ENCODE measurements around the gene RIMS1. TPM values are rescaled to one million over a fixed set of nuclear protein-coding genes. Genes with fewer than 3 reads are reported as not detected.

Gene RIMS1
- total and polyA plus RNA-seq, 4 donors, result 0.14 to 5.7 (median 1.6) TPM

- TF ChIP-seq, protein P1, sequence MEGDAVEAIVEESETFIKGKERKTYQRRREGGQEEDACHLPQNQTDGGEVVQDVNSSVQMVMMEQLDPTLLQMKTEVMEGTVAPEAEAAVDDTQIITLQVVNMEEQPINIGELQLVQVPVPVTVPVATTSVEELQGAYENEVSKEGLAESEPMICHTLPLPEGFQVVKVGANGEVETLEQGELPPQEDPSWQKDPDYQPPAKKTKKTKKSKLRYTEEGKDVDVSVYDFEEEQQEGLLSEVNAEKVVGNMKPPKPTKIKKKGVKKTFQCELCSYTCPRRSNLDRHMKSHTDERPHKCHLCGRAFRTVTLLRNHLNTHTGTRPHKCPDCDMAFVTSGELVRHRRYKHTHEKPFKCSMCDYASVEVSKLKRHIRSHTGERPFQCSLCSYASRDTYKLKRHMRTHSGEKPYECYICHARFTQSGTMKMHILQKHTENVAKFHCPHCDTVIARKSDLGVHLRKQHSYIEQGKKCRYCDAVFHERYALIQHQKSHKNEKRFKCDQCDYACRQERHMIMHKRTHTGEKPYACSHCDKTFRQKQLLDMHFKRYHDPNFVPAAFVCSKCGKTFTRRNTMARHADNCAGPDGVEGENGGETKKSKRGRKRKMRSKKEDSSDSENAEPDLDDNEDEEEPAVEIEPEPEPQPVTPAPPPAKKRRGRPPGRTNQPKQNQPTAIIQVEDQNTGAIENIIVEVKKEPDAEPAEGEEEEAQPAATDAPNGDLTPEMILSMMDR (IDR thresholded peaks at IDR 0.05; ENCODE audit: control extremely low read depth, extremely low read depth), result no peak
- Histone ChIP-seq H3K9me3 (ENCODE audit: control insufficient read depth in 4 of 4, insufficient read depth in 3 of 4, low read length in 3 of 4) (no peaks in the 10 kb centered on the region), H3K27ac (ENCODE audit: low read depth in 1 of 2, low read length in 1 of 2) (no peak overlapping the region), H3K36me3 (ENCODE audit: control insufficient read depth in 4 of 4, insufficient read depth in 4 of 4, low read length in 4 of 4) (no peaks in the 10 kb centered on the region), H3K27me3 (ENCODE audit: control insufficient read depth in 3 of 3, insufficient read depth in 3 of 3, low read length in 2 of 3) (peaks cover 0 to 17% (median 7%) of the 10 kb centered on the region in 3 donors), H3K4me1 (ENCODE audit: control insufficient read depth in 5 of 5, insufficient read depth in 5 of 5, low read length in 5 of 5) (peaks cover 0 to 6% (median 5%) of the 10 kb centered on the region in 5 donors), H3K4me3 (no peak overlapping the region), H3K9ac (ENCODE audit: insufficient read depth in 1 of 2, low read length in 2 of 2) (no peak overlapping the region)
- ATAC-seq (ENCODE audit: insufficient read depth, low FRiP score) (no peak), DNase-seq (no peak)
- 90 to 93% methylated on average over 2 of the region's 2 CpGs for WGBS, 2 donors
Observed at GRCh38 chr6:71887744-71888230, 1.4 kb downstream of the RIMS1 start.

DNA sequence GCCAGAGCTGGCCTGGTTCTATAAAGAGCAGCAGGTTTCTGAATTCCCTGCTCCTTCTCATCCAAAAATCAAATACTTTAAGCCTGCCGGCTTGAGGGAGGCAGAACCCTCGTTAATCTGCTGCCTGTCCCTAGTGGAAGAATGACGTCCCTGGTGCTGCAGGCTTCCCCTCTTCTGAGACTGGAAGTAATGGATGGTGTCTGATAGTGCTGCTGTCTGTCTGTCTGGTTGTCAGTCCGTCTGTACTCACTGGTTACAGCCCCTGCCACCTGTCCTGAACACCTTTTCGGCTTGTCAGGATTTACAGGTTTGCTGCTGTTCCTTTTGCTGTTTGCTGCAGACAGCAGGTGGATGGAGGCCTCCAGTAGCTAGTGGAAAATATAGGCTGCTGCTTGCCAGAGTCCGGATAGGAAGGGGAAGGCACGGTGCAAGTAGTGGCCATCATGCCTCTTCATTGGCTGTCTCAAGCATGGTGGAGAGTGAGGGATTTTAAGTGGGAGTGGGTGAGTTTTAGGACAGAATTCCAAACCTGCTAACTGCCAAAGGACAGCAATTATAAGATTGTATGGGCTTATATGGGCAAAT is 2.5 kb downstream of the RIMS1 start:
- H3K4me1 ChIP-seq (ENCODE audit: control insufficient read depth in 5 of 5, insufficient read depth in 5 of 5, low read length in 5 of 5), result peaks cover 0 to 6% (median 5%) of the 10 kb centered on the region in 5 donors
- H3K9me3 ChIP-seq (ENCODE audit: control insufficient read depth in 4 of 4, insufficient read depth in 3 of 4, low read length in 3 of 4), result no peaks in the 10 kb centered on the region
- no peaks in the 10 kb centered on the region for H3K36me3 ChIP-seq (ENCODE audit: control insufficient read depth in 4 of 4, insufficient read depth in 4 of 4, low read length in 4 of 4)
- H3K9ac ChIP-seq (ENCODE audit: insufficient read depth in 1 of 2, low read length in 2 of 2), result no peak overlapping the region
- no peak for ATAC-seq (ENCODE audit: insufficient read depth, low FRiP score)
- TF ChIP-seq, protein P1 (IDR thresholded peaks at IDR 0.05; ENCODE audit: control extremely low read depth, extremely low read depth), result no peak
- 64 to 76% methylated on average over 7 of the region's 7 CpGs for WGBS, 2 donors
- no peak for DNase-seq
- no peak overlapping the region for H3K4me3 ChIP-seq
- H3K27me3 ChIP-seq (ENCODE audit: control insufficient read depth in 3 of 3, insufficient read depth in 3 of 3, low read length in 2 of 3), result peaks cover 0 to 14% (median 7%) of the 10 kb centered on the region in 3 donors
- H3K27ac ChIP-seq (ENCODE audit: low read depth in 1 of 2, low read length in 1 of 2), result no peak overlapping the region

DNA sequence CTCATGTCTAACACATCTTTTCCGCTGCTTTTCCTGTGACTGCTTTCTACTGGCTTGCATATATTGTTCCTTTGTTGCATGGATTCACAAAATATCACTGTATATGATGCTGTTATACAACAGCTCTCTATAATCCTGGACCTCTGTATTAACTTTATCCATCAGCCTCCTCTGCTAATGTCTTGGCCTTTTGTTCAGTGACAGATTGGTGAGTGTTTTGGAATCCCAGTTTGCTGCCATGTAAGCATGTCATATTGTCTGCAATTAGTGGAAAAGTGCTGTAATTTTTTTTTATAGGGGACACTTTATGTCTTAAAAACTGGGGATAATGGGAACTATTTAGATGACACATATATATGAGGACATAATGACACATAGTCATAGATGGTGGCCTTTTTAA is 3.0 kb downstream of the RIMS1 start:
- 93 to 96% methylated on average over 1 of the region's 1 CpG for WGBS, 2 donors
- DNase-seq (no peak), ATAC-seq (ENCODE audit: insufficient read depth, low FRiP score) (no peak)
- Histone ChIP-seq H3K27me3 (ENCODE audit: control insufficient read depth in 3 of 3, insufficient read depth in 3 of 3, low read length in 2 of 3) (peaks cover 0 to 11% (median 7%) of the 10 kb centered on the region in 3 donors), H3K27ac (ENCODE audit: low read depth in 1 of 2, low read length in 1 of 2) (no peak overlapping the region), H3K9ac (ENCODE audit: insufficient read depth in 1 of 2, low read length in 2 of 2) (no peak overlapping the region), H3K4me1 (ENCODE audit: control insufficient read depth in 5 of 5, insufficient read depth in 5 of 5, low read length in 5 of 5) (peaks cover 0 to 6% (median 5%) of the 10 kb centered on the region in 5 donors), H3K4me3 (no peak overlapping the region), H3K9me3 (ENCODE audit: control insufficient read depth in 4 of 4, insufficient read depth in 3 of 4, low read length in 3 of 4) (no peaks in the 10 kb centered on the region), H3K36me3 (ENCODE audit: control insufficient read depth in 4 of 4, insufficient read depth in 4 of 4, low read length in 4 of 4) (no peaks in the 10 kb centered on the region)
- TF ChIP-seq, protein P1 (IDR thresholded peaks at IDR 0.05; ENCODE audit: control extremely low read depth, extremely low read depth), result no peak
